SH-SY5Y (cell line): ENCODE data around the gene ZNF488.

ENCODE experiments used
- GATA2 ChIP-seq: IDR thresholded peaks from 2 replicates; pipeline ENCODE4 v1.6.1; 2011; ENCODE audit warnings: mild to moderate bottlenecking, low read depth, low read length
- GATA3 ChIP-seq: IDR thresholded peaks from 2 replicates; pipeline ENCODE4 v1.6.1; 2011; ENCODE audit warnings: low read depth, mild to moderate bottlenecking, low read length, moderate library complexity

The ZNF488 gene

DNA sequence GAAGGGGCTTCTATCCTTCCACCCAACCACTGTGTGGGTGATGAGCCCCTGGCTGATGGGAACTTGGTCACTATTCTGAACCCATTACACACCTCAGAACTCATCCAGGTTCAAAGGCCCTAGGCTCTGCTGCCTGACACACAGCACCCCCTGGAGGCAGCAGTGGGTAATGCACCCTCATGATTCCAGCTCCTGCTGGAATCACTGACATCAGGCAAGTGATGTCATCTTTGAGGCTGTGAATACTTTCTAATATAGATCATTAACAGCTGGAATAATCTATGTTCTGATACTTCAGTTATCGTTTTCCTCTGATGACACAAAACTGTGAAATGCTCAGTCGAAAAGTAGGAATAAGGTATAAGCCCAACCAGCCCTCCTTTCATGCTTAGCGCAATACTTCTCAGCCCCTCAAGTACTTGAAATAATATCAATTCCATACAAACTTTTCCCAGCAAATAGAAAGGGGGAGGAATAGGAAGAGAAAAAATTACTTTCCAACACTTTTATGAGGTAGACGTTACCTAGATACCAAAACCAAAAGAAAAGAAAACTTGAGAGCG lies 43.4 kb downstream of the ZNF488 start:
- TF ChIP-seq GATA3 (no peak), GATA2 (no peak)

- TF ChIP-seq GATA2 (no peak), GATA3 (no peak)
These were observed 44.1 kb downstream of the ZNF488 start for GRCh38 chr10:47339759-47340607.

- TF ChIP-seq GATA3 (no peak), GATA2 (no peak)
These were observed 44.8 kb downstream of the ZNF488 start for GRCh38 chr10:47339186-47339735.

GRCh38 chr10:47337310-47337709 lies 46.8 kb downstream of the ZNF488 start:
- no peak for TF ChIP-seq GATA2

- TF ChIP-seq GATA2: no peak
- no peak for TF ChIP-seq GATA3
These were observed 47.5 kb downstream of the ZNF488 start for GRCh38 chr10:47336387-47337134.

DNA sequence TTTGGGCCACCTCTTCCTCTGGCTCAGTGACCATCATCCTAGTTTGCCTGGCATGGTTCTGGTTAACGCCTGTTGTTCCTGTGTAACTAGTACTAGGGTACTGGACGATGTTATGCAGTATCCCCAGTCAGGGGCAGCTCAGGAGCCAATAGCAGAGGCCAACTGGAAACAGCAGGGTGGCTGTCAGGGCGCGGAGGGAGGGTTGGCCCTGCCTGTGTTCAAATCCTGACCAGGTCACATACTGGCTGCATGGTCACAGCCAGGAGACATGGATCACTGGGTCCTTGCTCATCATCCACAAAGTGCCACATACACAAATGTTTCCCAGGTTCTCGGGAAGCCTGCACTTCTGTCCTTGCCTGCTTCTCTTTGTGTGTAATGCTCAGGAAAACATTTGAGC lies 48.2 kb downstream of the ZNF488 start:
- TF ChIP-seq GATA2 (no peak), GATA3 (no peak)

- TF ChIP-seq GATA2: no peak
- TF ChIP-seq GATA3: no peak
These were observed 49.4 kb downstream of the ZNF488 start for GRCh38 chr10:47334466-47335295.

DNA sequence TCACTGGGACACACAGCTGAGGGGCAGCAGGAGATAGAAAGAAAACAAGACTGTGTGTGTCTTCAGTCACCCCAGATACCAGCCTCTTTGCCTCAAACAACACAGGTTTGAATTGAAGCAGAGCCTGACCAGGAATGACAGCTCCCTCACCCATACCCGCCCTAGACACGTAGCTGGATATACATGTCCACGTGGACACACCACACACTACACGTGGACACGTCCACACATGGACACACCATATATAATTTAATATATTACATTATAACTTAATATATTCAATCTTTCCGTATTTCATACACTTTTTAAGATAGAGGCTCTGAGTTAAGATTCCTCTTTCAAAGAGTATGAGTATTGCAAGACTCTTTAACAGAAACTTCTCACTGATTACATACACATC lies 50.6 kb downstream of the ZNF488 start:
- TF ChIP-seq GATA3: no peak
- TF ChIP-seq GATA2: no peak

DNA sequence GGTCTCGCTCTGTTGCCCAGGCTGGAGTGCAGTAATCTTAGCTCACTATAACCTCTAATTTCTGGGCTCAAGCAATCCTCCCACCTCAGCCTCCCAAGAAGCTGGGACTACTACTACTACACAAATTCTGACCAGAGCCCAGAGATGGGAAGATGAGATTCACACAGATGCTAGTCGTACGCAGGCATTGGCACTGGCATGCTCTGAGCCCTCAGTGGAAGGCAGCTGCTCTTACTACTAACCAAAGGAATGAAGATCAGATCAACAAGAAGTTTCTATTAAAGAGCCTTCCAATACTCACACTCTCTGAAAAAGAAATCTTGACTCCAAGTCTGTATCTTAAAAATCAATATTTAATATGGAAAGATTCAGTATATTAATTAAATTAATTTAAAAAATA lies 51.1 kb downstream of the ZNF488 start:
- no peak for TF ChIP-seq GATA2

DNA sequence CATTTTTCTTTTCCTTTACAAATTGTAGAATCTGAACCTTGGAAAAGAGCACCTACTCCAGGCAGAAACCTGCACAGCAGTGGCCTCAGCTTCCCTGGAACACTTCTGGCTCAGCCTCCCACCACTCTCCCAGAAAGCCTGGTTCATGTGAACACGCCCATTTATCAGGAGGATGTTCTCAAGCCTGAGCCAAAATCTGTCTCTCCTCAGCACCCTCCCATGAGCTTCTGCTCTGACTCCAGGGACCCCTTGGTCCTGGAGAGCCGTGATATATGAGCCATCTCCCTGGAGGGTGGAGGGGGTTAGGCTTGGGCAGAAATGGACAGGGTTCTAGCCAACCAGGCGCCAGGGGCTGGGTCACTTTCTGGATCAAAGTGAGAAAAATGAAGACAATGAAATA lies 51.7 kb downstream of the ZNF488 start:
- TF ChIP-seq GATA3: no peak
- TF ChIP-seq GATA2: no peak

DNA sequence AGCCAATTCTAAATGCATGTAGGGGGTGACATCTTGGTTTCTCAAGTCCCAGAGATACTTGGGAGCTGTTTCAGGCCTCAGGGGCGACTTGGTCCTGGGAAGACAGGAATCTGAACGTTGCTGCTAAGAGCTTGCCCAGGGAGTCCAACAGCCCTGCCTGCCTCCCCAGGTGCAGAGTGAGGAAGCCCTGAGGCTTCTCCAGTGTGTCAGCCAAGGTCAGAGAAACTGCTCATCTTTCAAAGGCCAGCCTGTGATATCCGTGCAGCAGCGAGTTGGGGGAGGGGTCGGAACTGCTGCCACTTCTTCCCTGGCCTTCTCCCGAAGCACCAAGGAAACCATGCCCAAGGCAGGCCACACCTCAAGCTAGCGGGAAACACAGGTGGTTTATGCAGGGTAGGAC lies 52.1 kb downstream of the ZNF488 start:
- TF ChIP-seq GATA3 (no peak), GATA2 (no peak)

DNA sequence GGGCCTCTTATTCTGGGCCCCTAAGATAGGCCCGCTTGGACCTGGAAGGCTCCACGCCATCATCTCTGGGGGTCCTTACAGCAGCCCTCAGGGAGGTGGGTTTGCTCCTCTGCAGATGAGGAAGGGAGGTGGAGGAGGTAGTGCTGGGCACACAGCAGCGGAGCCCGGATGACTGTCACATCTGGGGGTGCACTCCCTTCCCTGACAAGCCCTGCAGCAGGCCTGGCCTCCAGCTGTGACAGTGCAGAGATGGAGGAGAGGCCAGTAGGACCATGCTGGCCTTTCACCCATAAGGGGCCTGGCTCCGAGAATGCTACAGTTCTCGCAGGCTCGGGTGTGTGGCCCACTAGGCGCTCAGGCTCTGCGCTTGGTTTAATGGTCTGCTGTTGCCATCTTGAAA lies 52.6 kb downstream of the ZNF488 start:
- TF ChIP-seq GATA3 (no peak), GATA2 (no peak)

DNA sequence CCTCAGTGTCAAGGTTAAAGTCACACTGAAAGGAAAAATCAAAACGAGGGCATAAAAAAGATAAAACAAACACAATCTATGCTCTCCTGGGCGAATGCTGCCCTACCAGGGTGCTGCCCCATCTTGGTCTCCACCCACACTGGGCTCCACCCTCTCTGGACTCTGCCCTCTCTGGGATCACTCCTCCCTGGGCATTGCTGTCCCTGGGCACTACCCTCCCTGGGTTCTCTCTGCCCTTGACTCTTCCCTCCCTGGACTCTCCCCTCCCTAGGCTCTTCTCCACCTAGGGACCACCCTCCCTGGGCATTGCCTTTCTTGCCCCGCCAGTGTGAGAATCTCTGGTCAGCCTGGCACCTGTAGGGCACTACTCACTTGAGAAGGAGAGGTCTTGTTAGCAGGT lies 53.3 kb downstream of the ZNF488 start:
- TF ChIP-seq GATA2 (no peak), GATA3 (no peak)

GRCh38 chr10:47330366-47330765 lies 53.7 kb downstream of the ZNF488 start:
- TF ChIP-seq GATA3: no peak
- TF ChIP-seq GATA2: no peak

GRCh38 chr10:47329855-47330254 lies 54.2 kb downstream of the ZNF488 start:
- TF ChIP-seq GATA3 (no peak), GATA2 (no peak)
